Epithelial cell of proximal tubule (primary cell): ENCODE results near the gene CXCL3. TPM values are rescaled to one million over a fixed set of nuclear protein-coding genes. Genes with fewer than 3 reads are reported as not detected.

Source experiments
- DNase-seq: peaks from one replicate; pipeline ENCODE4 v3.0.0-alpha.2; 2011; ENCODE audit warnings: low read depth
- H3K4me3 ChIP-seq: 2 replicates; pipeline ENCODE4 v1.5.1; 2011; ENCODE audit warnings: low read depth, mild to moderate bottlenecking, low read length
- total RNA-seq: library from RNA; depleted of rRNA; stranded (reverse); fragments of >200 nt; gene quantifications from 2 replicates; pipeline ENCODE4 v1.2.3, GENCODE V29; 2015
- TF ChIP-seq, protein P1 (sequence below): conservative IDR thresholded peaks from 2 replicates; pipeline ENCODE4 v1.5.1; 2012; ENCODE audit warnings: low read depth, mild to moderate bottlenecking, low read length

CXCL3 gene
- total RNA-seq, 1 donor from 2014 or later = 6.6 TPM

DNA sequence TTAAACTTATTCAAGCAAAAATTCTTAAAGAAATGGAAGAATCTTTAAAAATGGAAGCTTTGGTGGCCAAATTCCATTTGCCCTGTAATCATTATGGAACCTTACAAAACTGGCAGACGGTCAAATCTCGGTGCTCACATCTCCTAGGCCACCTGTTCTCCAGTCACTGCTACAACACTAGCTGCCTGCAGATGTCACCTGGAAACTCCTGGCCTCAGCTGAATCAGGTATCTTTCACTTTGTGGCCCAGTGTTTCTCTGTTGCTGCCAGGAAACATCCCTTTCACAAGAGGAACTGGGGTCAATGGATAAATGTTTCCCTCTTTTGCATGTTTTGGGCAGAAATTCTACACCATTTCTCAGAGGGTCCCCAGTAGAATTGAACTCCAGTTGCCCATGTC lies 4.2 kb upstream of the CXCL3 start:
- TF ChIP-seq, protein P1, sequence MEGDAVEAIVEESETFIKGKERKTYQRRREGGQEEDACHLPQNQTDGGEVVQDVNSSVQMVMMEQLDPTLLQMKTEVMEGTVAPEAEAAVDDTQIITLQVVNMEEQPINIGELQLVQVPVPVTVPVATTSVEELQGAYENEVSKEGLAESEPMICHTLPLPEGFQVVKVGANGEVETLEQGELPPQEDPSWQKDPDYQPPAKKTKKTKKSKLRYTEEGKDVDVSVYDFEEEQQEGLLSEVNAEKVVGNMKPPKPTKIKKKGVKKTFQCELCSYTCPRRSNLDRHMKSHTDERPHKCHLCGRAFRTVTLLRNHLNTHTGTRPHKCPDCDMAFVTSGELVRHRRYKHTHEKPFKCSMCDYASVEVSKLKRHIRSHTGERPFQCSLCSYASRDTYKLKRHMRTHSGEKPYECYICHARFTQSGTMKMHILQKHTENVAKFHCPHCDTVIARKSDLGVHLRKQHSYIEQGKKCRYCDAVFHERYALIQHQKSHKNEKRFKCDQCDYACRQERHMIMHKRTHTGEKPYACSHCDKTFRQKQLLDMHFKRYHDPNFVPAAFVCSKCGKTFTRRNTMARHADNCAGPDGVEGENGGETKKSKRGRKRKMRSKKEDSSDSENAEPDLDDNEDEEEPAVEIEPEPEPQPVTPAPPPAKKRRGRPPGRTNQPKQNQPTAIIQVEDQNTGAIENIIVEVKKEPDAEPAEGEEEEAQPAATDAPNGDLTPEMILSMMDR = peak; percentile 42
- no peak for DNase-seq
- no peak overlapping the region for H3K4me3 ChIP-seq

DNA sequence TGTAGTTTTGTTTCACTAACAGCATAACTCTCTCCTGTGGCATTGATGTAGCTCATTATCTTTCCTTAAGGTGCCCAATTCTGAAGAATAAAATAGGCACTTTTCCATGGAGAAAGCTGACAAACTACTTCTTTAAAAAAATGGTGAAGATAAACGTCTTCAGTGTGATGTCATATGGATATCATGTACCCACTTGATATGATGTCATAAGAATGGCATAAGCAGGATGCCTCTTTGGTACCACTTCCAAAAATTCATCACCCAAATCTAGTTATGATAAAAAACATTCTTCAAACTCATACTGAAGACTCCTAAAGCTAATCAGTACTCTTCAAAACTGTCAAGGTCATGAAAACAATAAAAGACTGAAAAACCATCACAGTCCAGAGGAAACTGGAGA lies 2.9 kb upstream of the CXCL3 start:
- TF ChIP-seq, protein P1 = no peak
- H3K4me3 ChIP-seq = no peak overlapping the region
- no peak for DNase-seq

DNA sequence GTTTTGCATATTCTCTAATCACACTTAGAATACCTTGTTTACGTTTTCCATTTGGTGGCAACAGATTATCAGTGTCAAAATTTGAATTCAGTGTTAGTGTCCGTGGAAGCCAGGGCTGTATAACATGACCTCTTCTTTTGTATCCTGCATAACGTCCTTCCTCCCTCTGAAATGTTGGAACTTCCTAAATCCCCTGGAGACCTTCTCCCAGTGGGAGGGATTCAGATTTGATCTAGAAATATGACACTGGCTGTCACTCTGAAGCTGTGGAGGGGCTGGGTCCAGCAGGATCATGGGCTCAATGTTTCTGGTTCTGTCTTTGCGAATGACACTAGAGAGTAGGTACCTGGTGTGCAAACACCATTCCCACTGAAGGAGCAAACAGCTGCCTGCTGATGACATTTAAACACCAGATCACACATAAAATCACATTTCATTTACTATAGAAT lies 850 bp upstream of the CXCL3 start:
- no peak for DNase-seq
- TF ChIP-seq, protein P1 = no peak
- peak overlapping the region; percentile 92 for H3K4me3 ChIP-seq

DNA sequence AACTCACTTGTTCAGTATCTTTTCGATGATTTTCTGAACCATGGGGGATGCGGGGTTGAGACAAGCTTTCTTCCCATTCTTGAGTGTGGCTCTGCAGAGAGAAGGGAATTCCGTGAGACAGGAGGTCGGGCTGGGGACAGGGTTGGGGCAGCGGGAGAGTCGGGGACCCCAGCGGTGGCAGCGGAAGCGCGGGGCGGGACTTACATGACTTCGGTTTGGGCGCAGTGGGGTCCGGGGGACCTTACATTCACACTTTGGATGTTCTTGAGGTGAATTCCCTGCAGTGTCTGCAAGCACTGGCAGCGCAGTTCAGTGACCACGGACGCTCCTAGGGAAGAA lies 434 bp downstream of the CXCL3 start:
- peak overlapping the region; percentile 92 for H3K4me3 ChIP-seq
- DNase-seq = no peak
- TF ChIP-seq, protein P1 = no peak

DNA sequence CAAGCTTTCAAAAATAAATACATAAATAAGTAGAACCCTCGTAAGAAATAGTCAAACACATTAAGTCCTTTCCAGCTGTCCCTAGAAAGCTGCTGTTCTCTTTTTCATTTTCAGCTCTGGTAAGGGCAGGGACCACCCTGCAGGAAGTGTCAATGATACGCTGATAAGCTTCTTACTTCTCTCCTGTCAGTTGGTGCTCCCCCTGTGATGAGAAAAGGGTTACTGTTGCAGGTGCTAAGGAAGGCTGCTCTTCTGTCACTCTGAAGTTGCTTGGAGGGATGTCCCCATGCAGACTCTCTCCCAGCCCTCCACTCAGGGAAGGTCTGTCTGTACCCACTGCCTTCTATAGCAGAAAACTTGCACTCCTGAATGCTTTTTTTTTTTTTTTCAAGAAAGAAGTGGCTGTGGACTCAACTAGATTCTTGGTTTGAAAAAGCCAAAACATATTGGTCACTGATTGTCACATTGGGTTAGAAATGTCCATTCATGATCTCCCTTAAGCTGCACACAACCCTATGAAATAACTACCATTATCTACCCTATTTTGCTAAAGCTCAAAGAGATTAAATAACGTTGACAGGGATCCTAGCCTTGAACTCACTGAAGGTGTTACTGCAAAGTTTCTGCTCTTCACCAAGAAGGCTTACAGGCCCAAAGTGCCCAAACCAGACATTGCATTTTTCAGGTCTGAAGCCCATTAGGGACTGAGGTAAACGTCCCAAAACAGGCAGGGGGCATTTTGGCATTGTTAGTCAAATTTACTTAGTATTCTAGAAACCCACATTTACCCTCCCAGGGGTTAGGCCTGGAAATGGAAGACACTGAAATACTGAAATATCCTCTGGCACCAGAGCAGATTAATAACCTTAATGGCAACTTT lies 1.2 kb downstream of the CXCL3 start:
- TF ChIP-seq, protein P1 = no peak
- DNase-seq = no peak
- H3K4me3 ChIP-seq = peak overlapping the region; percentile 92

DNA sequence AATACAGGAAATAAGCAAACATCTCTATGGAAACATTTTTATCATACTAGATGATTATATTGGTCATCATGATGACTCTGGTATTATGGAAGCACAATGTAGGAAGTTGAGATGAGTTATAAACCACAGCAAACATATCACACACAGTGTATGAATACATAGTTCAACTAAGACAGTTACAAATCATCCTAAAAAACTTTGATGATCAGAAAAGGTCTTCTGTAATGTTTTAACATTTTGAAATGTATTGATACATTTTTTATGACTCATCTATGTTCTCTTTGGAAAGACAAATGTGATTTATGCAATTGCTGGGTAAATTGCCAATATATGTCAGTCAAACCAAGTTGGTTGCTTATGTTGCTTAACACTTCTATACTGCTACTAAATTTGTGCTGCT lies 4.8 kb downstream of the CXCL3 start:
- TF ChIP-seq, protein P1 = no peak
- DNase-seq = no peak
- no peak overlapping the region for H3K4me3 ChIP-seq

DNA sequence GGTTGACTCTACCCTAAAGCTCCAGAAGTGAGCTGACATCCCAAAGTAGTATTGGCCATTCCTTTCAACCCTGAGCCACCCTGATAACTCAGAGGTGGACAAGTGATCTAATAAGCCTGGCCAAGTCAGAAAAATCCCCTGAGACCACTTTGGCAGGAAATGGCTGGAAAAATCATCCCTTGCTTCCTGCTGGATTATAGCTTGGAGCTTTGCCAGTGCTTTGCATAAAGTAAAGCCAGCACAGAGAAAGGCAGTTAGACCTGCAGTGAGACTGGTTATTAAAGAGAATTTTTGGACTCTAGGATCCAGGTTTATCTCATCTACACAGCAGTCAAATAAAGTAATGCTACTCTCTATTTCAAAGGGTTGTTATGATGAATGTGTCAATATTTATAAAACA lies 6.4 kb downstream of the CXCL3 start:
- no peak overlapping the region for H3K4me3 ChIP-seq
- TF ChIP-seq, protein P1 = no peak
- no peak for DNase-seq
